NCI-H1436 treated with DMSO at 0.1 percent for 48 hours (cell line): ENCODE measurements around the gene HEMK1.

Source experiments
- DNase-seq: peaks from one replicate; lab custom pipeline; 2025; lab: John Stamatoyannopoulos, UW

The HEMK1 gene

GRCh38 chr3:50573566-50574443 lies 4.5 kb downstream of the HEMK1 start:
- DNase-seq, result no peak

DNA sequence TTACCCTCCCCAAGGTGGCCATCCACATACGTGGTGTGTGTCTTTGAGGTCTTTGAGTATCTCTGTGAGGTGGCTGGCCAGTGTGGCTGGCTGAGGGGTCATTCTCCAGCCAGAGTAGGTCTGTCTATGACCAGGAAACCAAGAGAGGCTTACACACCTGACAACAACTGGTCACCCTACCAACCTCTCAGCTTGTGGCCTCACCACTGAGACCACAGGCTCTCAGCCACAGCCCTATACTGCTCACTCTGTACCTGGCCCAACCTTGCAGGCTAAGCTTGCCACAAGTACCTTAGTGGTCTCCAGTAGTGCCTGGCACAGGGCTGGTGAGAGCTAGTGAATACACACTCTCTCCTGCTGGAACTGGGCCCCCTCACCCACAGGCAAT lies 5.1 kb downstream of the HEMK1 start:
- no peak for DNase-seq

GRCh38 chr3:50575372-50575771 lies 6.0 kb downstream of the HEMK1 start:
- DNase-seq, result no peak

DNA sequence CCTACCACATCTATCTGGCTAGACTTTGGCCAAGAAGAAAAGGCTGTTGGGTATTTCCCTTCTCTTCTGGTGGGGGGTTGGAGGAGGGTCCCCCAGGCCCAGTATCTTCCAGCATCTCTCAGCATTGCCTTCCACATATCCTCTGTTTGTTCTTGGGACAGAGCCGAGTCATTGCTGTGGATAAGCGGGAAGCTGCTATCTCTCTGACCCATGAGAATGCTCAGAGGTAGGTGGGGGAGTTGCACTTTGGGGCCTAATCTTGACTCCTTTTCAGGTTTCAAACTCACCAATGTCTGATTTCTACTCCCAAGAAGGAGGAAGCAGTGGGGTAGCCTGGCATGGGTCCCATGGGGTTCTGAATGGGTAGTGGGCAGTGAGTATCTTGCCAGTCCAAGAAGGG lies 8.0 kb downstream of the HEMK1 start:
- no peak for DNase-seq

- DNase-seq, result no peak
Observed at GRCh38 chr3:50580683-50581458, 11.5 kb downstream of the HEMK1 start.

- no peak for DNase-seq
Observed at GRCh38 chr3:50581459-50581842, 12.1 kb downstream of the HEMK1 start.

DNA sequence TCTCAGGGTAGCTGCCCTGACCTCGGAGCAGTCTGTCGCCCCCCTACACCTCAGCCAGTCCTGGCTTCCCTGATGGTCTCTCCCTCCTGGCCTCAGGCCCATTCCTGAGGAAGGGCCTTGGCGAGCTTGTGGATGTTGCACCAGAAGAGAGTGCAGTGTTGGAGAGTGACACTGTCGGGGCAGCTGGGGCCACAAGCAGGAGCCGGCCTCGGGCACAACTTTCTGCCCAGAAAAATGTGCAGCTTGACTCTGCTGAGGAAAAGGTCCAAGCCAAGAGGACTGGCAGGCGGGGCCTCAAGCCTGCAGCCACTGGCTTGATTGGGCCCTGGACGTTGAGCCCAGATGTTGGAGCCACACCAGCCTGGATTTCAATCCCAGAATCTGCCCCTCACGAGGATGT lies 12.8 kb downstream of the HEMK1 start:
- DNase-seq, result no peak

GRCh38 chr3:50583897-50584296 lies 14.6 kb downstream of the HEMK1 start:
- DNase-seq, result no peak

DNA sequence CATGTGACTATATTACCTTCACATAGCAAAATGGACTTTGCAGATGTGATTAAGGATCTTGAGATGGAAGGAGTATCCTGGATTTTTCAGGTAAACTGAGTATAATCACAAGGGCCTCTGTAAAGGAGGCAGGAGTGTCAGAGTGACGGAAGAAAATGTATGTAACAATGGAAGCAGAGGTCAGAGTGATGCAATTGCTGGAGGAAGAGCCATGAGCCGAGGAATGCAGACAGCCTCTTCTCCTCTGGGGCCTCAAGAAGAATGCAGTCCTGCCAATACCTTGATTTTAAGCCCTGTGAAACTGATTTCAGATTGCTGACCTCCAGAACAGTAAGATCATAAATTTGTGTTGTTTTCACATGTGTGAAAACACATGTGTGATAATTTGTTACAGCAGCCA lies 15.1 kb downstream of the HEMK1 start:
- no peak for DNase-seq

GRCh38 chr3:50585919-50586762 lies 16.8 kb downstream of the HEMK1 start:
- no peak for DNase-seq

DNA sequence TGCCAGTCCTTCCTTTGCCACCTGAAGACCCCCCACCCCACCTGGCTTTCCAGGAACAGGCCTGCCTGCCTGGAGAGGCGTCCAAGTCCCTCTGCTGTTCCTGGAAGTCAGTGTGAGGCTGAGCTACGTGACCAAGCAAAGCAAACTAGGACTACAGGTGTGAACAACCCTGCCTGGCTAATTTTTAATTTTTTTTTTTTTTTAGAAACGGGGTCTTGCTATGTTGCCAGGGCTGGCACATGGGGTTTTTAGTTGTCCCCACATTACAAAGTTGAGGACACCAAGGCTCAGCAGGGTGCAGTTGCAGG lies 17.4 kb downstream of the HEMK1 start:
- no peak for DNase-seq

DNA sequence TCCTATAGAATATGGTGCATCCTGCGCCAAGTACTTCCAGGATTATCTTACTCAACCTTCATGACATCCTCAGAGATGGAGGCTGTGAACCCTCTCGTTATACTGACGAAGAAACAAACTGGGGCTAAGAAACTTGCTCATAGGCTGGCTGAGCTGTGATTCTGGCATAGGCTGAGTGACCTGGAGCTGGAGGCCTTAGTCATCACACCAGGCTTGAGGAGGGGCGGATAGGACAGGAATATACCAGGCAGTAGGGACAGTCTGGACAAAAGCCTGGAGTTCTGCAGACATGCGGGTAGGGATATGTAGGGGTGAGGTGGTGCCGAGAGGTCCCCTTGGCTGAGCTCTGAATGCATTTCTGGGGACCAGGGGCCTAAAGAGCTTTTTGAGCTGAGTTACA lies 18.1 kb downstream of the HEMK1 start:
- no peak for DNase-seq

GRCh38 chr3:50587806-50588758 lies 18.8 kb downstream of the HEMK1 start:
- no peak for DNase-seq

- no peak for DNase-seq
Observed at GRCh38 chr3:50588759-50589433, 19.6 kb downstream of the HEMK1 start.

DNA sequence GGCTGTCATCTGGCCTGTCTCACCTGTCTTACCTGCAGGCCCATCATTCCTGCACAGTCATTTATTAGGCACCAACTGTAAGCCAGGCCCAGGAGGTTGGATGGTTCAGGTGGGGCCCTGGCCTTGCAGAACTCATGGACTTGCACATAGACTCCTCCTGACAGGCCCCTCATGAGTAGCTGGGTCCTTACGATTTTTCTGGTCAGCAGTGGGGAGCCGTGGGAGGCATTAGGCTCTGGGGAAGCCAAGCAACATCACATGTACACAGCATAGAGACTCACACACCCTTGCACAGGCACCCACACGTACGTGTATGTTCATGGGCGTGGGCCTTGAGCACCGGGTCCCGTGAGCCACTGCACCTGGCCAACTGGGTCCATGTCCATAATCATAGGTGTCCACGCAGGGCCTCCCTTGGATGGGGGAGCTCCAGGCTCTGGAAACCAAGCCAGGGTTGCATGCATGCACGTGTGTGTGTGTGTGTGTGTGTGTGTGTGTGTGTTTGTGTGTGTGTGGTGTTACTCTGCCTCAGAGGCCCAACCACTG lies 21.9 kb downstream of the HEMK1 start:
- DNase-seq, result no peak

- DNase-seq, result no peak
Observed at GRCh38 chr3:50592568-50592967, 23.2 kb downstream of the HEMK1 start.

- DNase-seq, result no peak
Observed at GRCh38 chr3:50594253-50594785, 25.0 kb downstream of the HEMK1 start.

- DNase-seq, result no peak
Observed at GRCh38 chr3:50599115-50599715, 29.9 kb downstream of the HEMK1 start.

GRCh38 chr3:50599716-50600118 lies 30.4 kb downstream of the HEMK1 start:
- DNase-seq, result no peak
